Erythroblast (primary cell): ENCODE results near the gene PPP1R1B.

ENCODE experiments used
- GATA1 ChIP-seq: IDR thresholded peaks from 2 replicates; pipeline ENCODE4 v1.6.1; 2011; ENCODE audit warnings: low read depth, mild to moderate bottlenecking, control low read depth, low read length, moderate library complexity
- POLR2A ChIP-seq: IDR thresholded peaks from 2 replicates; pipeline ENCODE4 v1.6.1; 2011; ENCODE audit warnings: mild to moderate bottlenecking, low read length

- TF ChIP-seq POLR2A (no peak), GATA1 (no peak)
Observed at GRCh38 chr17:39615434-39615833, 11.3 kb upstream of the PPP1R1B start.
